RCC 7860 (cell line): ENCODE data around the gene DRC1.
A peak's percentile ranks its signal among the peaks of the same experiment; 100 is the strongest.

Source experiments
- DNase-seq: peaks from one replicate; pipeline ENCODE4 v3.0.0-alpha.2; 2015; ENCODE audit warnings: low spot score
- FAIRE-seq: peaks from 2 replicates; lab custom pipeline; 2012; peaks lifted over from hg19 to GRCh38; lab: Jason Lieb, UNC

DRC1 gene

GRCh38 chr2:26396734-26397298 is 4.9 kb upstream of the DRC1 start:
- FAIRE-seq (no peak), DNase-seq (no peak)

DNA sequence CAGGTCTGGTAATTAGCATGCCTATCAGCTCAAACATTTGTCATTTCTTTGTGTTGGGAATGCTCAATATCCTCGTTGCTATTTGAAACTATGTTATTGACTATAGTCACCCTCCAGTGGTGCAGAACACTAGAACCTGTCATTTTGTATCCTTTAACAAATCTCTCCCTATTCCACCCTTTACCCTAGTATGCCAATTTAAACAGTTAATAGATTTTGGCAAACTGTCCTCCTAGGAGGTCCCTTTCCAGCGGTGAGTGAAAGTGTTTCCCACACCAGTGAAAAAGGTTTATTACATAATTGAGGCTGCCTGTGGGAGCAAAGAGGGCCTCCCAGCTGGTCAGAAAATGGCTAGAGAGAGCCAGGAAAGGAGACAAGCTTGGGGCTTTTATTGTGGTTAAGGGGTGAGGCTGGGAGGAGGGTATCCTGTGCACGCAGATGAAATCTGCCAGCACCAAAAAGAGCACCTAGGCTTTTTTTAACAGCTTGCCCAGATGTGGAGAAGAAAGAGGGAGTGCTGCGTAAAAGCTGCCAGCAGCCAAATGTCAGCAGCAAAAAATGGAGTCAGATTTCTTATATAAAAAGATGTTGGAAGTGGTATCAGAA is 1.8 kb upstream of the DRC1 start:
- no peak for FAIRE-seq
- DNase-seq = no peak

DNA sequence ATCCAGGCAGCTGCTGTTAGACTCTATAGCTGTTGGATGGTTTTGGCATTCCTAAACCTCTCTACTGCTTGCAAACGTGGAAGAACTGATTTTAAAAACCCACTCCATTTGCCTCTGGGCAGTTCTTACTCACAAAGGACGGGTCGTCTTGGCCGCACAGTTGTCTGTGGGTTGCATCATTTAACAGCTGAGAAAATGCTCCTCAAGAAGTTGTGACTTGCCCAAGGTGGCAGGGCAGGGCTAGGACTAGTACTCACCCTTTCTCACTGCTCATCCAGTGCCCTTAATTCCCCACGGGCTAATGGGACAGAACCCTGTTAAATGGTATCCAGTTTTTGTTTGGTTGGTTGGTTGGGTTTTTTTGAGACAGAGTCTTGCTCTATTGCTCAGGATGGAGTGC is 997 bp upstream of the DRC1 start:
- no peak for DNase-seq
- FAIRE-seq = no peak

- DNase-seq = no peak
- no peak for FAIRE-seq
Measured at GRCh38 chr2:26407526-26407925, 5.8 kb downstream of the DRC1 start.

GRCh38 chr2:26409785-26410184 is 8.1 kb downstream of the DRC1 start:
- FAIRE-seq (no peak), DNase-seq (no peak)

DNA sequence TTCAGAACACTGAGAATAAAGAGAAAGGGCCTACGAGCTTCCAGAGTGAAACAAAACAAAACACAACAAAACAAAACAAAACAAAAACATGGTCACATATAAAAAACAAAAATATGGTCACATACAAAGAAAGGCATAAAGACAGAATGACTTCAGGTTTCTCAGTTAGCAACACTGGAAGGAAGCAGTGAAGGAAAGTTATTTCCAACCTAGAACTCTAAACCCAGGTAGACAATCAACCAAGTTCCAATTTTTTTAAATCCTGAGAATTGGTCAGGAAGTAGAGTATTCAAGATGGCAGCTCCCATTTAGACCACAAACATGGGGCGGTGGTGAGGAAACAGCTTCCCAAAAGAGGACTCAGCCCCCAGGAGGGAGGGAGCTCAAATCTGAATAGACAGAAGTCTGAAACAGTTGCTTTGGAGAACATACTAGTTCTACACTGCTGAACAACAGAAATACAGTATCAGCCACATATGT is 9.1 kb downstream of the DRC1 start:
- DNase-seq (no peak), FAIRE-seq (no peak)

GRCh38 chr2:26411419-26411818 is 9.7 kb downstream of the DRC1 start:
- DNase-seq (no peak), FAIRE-seq (no peak)

- DNase-seq = no peak
- FAIRE-seq = no peak
Measured at GRCh38 chr2:26412091-26412673, 10.5 kb downstream of the DRC1 start.

DNA sequence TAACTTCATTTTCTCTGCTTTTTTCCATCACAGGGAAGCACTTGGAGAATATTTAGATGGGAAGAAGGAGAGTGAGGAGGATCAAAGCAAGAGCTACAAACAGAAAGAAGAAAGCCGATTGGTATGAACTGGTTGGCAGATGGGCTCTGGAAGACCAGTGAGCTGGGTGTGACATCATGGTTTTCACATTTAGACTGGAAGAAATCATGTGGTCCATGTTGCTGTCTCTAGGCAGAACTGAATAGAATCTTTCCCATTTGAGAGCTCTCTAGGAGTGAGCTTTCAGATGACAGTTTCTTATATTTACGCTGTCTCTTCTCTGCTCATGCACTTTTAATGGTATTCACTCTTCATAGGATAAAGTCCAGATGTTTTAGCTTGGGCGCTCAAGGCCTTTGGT is 12.6 kb downstream of the DRC1 start:
- DNase-seq (no peak), FAIRE-seq (no peak)

DNA sequence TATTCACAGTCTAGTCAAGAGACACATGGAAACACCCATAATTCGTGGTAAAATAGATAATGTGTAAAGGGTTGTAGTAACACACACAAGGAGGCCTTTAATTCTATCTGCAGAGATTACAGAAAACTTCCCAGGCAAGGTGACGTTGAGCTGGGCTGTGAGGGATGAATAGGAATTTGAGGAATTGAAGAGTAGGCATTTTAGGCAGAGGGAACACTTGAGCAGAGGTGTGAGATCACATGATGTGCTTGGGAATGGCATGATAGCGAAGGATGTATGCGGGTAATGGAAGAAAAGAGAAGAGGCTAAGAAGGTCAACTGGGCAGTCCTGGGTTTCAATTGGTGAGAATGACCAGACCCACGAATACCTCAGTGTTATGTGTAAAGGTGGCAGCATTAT is 20.2 kb downstream of the DRC1 start:
- no peak for DNase-seq
- no peak for FAIRE-seq

GRCh38 chr2:26422947-26423629 is 21.4 kb downstream of the DRC1 start:
- no peak for DNase-seq
- no peak for FAIRE-seq

DNA sequence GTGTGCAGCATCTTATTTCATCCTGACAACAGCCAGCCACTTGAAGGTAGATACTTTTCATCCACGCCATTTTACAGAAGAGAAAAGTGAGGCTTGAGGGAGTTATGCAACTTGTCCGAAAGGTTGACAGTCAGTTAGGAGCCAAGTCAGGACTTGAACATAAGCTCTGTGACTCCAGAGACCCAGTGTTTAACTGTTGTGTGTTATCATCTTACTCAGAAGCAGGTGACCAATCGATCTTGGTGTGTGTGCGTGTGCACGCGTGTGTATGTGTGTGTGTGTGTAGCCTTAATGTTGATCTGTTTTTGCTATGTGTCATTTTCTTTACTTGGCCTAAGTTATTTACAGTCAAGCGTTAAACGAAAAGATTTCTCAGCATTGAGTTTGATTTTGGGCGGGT is 22.0 kb downstream of the DRC1 start:
- DNase-seq = no peak
- FAIRE-seq = no peak

DNA sequence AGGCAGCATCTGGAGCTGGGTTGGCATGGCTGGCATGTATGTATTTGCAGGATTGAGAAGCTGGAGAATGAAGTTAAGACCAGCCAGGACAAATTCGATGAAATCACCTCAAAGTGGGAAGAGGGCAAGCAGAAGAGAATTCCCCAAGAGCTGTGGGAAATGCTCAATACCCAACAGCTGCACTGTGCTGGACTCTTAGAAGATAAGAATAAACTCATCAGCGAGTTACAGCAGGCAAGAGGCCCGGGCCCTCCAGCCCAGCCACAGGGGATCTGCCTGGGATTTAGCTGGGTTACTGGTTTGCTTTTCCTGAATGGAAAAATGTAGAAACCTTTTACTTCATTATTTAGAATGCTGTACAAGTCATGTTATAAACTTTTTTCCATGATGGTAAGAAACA is 22.5 kb downstream of the DRC1 start:
- no peak for FAIRE-seq
- DNase-seq = no peak

- FAIRE-seq (no peak), DNase-seq (no peak)
Measured at GRCh38 chr2:26428846-26429245, 27.1 kb downstream of the DRC1 start.

- no peak for DNase-seq
- no peak for FAIRE-seq
Measured at GRCh38 chr2:26429779-26430578, 28.3 kb downstream of the DRC1 start.

DNA sequence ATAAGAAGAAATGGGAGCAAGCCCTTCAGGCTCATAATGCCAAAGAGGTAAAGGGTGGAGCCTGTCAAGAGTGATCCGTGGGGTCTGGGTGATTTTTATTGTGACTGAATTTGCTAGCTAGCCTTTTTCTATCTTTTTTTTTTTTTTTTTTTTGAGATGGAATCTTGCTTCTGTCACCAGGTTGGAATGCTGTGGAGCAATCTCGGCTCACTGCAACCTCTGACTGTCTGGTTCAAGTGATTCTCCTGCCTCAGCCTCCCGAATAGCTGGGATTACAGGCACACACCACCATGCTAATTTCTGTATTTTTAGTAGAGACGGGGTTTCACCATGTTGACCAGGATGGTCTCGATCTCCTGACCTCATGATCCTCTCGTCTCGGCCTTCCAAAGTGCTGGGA is 29.1 kb downstream of the DRC1 start:
- DNase-seq = no peak

GRCh38 chr2:26432363-26432762 is 30.6 kb downstream of the DRC1 start:
- no peak for FAIRE-seq
- no peak for DNase-seq

More for the DNA sequence above, 29.1 kb downstream of the DRC1 start:
- FAIRE-seq = no peak

DNA sequence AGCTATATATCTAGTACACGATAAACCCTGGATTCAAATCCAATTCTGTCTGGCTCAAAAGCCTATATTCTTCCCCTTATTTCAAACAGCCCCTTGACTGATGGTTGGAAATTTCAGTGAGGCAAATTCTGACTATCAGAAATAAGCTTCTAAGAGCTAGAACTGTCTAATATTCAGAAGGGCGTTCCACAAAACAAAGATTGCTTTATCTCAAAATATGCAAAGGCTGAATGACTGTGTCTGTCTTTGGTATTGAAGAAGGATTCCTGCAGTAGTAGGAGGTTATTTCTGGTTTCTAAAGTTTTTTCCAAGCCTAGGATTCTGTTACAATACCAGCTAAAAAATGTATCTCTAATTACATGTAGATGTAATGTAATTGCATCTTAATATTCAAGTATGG is 31.1 kb downstream of the DRC1 start:
- no peak for DNase-seq
- no peak for FAIRE-seq

DNA sequence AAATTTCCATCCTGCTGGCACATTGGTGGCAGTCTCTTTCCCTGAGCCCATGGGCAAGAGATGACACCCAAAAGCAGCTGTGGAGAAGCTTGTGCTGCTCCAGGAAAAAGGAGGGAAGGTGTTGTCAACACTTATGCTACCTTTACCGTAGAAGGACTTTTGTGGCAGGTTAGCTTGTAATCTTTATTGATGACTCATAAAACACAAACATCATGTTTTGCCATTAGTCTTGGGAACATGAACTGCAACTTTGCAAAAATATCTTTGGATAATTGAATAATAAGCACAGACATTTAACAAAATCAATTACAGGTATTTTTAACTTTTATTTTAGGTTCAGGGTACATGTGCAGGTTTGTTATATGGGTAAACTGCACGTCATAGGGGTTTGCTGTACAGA is 33.4 kb downstream of the DRC1 start:
- DNase-seq = no peak
- FAIRE-seq = no peak

DNA sequence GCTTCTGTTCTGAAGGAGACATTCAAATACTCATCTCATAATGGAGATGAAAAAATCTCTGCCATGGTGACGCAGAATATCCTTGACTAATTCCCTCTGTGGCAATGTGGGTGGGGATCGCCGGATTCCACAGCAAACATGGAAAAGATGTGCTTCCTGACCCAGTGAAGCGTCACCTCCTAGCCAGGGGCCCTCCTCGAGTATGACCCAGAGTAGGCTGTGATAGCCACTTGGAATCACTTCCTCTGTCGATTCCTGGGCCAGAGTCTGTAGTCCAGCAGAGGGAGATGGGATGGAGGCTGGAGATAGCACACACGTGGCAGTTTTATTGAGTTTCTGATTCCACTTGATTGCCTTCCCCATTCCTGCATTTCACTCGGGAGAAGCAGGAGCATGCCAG is 36.8 kb downstream of the DRC1 start:
- FAIRE-seq = peak; percentile 76

GRCh38 chr2:26438926-26439325 is 37.2 kb downstream of the DRC1 start:
- no peak for DNase-seq
- no peak for FAIRE-seq

More for the DNA sequence above, 36.8 kb downstream of the DRC1 start:
- DNase-seq = peak; percentile 76
